Skeletal muscle tissue (tissue), 4 donors: ENCODE results near the gene NSMCE3. TPM values are rescaled to one million over a fixed set of nuclear protein-coding genes. Genes with fewer than 3 reads are reported as not detected.
A peak's percentile ranks its signal among the peaks of the same experiment; 100 is the strongest.

Source experiments
- H3K27ac ChIP-seq: one replicate; pipeline ENCODE4 v1.7.0; 2013; ENCODE audit warnings: mild to moderate bottlenecking, low read depth, low read length, inconsistent platforms
- H3K27me3 ChIP-seq, 3 donors: one replicate each; pipeline ENCODE4 v1.7.0; 2013; ENCODE audit warnings: low read length in 3 of 3; ENCODE audit not compliant: control insufficient read depth in 3 of 3, insufficient read depth in 3 of 3
- H3K36me3 ChIP-seq, 3 donors: one replicate each; pipeline ENCODE4 v1.7.0; 2013; ENCODE audit warnings: low read length in 3 of 3; ENCODE audit not compliant: control insufficient read depth in 3 of 3, insufficient read depth in 3 of 3
- H3K4me1 ChIP-seq, 3 donors: one replicate each; pipeline ENCODE4 v1.7.0; 2013; ENCODE audit warnings: low read length in 3 of 3, mild to moderate bottlenecking in 3 of 3; ENCODE audit not compliant: control insufficient read depth in 3 of 3, insufficient read depth in 3 of 3
- H3K4me3 ChIP-seq, 3 donors: one replicate each; pipeline ENCODE4 v1.7.0; 2013; ENCODE audit warnings: low read length in 3 of 3
- H3K9ac ChIP-seq, 3 donors: one replicate each; pipeline ENCODE4 v1.7.0; 2013; ENCODE audit warnings: low read length in 3 of 3, mild to moderate bottlenecking in 3 of 3, moderate library complexity in 2 of 3, low read depth in 1 of 3
- H3K9me3 ChIP-seq, 3 donors: one replicate each; pipeline ENCODE4 v1.7.0; 2013; ENCODE audit warnings: low read length in 3 of 3; ENCODE audit not compliant: control insufficient read depth in 3 of 3
- total RNA-seq: library from RNA; depleted of rRNA; stranded (reverse); fragments of >200 nt; gene quantifications from one replicate; pipeline ENCODE4 v1.2.3, GENCODE V29; 2014
- donor health status: Osteomylitis.

NSMCE3 gene
- total RNA-seq, 1 donor from 2014 or later, result 11.0 TPM

DNA sequence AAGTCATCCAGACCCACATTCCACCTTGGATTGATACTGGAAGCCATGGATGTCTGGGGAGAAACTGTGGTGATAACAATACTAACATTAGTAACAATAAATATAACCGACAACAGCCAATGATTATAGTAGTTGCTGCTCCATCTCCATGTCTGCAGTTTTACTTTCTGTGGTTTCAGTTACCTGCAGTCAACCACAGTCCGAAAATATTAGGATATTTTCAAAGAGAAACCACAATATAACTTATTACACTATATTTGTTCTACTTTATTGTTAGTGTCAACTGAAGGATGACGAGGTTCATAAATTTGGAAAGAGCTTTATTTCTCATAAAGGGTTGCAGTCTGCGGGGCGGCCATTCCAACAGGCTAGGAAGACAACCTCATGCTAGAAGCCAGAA is 2.6 kb upstream of the NSMCE3 start:
- H3K27me3 ChIP-seq, result no peaks in the 10 kb centered on the region

DNA sequence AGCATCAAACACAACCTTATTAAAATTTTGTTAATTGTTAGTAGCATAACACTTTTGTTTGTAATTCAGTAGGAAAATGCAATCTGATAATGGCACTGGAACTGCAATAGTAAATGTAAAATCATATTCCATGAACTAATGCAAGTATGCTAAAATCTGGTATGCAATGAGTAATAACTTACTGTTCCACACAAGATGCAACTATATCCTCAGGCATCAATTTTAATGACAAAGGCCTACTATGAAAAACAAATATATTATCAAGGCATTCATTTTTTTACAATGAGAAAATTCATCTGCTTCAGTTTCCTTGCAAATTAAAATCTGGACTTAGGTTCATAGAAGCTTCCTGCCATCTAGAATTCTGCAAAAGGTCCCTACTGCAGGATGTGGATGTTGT is 1.4 kb upstream of the NSMCE3 start:
- H3K4me3 ChIP-seq, result no peak overlapping the region
- H3K9me3 ChIP-seq, result no peaks in the 10 kb centered on the region
- H3K36me3 ChIP-seq, result no peaks in the 10 kb centered on the region
- no peaks in the 10 kb centered on the region for H3K27me3 ChIP-seq
- no peak overlapping the region for H3K9ac ChIP-seq
- no peak overlapping the region for H3K27ac ChIP-seq
- H3K4me1 ChIP-seq, result peaks cover 12 to 24% (median 15%) of the 10 kb centered on the region in 3 donors

More for the DNA sequence above, 2.6 kb upstream of the NSMCE3 start:
- Histone ChIP-seq H3K9ac (no peak overlapping the region), H3K4me3 (no peak overlapping the region), H3K9me3 (no peaks in the 10 kb centered on the region), H3K36me3 (no peaks in the 10 kb centered on the region), H3K27ac (no peak overlapping the region), H3K4me1 (peaks cover 6 to 15% (median 12%) of the 10 kb centered on the region in 3 donors)

DNA sequence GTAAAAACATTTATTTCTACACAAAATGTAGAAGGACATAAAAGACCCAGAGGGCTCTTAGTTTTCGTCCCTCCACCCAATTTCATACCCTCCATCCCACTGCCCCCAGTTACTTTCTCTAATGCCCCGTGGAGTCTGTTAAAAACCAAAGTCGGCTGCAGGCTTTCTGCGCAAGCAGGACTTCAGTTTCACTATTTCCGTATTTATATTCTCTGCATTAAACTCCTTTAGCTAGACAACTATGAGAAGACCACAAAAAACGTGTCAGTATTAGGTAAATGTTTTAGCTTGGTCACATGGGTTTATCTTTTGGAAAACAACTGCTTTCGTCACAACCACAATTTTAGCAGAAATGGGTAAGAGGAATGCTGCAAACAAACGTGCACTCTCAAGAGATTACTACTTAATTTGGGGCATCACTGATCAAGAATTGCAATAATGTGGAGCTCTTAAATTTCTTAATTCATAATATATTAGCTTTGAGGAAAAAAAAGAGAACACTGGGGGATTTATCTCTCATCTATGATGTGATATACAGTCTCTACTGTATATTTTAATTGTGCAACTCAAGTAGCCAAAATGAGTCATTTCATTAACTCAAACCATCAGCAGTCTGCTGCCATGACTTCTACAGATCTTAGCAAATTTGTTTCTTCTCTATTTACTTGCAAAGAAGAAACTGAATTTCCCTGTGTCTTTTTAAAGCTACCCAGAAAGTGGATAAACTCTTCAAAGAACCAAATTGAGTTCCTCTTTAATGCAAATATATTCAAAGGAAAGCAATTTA is 740 bp upstream of the NSMCE3 start:
- H3K36me3 ChIP-seq, result no peaks in the 10 kb centered on the region
- H3K27ac ChIP-seq, result peak overlapping the region; percentile 88
- H3K9ac ChIP-seq, result peak overlapping the region; percentile 24 to 89 (median 87)
- H3K9me3 ChIP-seq, result no peaks in the 10 kb centered on the region
- peaks cover 12 to 26% (median 15%) of the 10 kb centered on the region in 3 donors for H3K4me1 ChIP-seq
- H3K27me3 ChIP-seq, result no peaks in the 10 kb centered on the region
- peak overlapping the region; percentile 85 to 96 (median 89) for H3K4me3 ChIP-seq

DNA sequence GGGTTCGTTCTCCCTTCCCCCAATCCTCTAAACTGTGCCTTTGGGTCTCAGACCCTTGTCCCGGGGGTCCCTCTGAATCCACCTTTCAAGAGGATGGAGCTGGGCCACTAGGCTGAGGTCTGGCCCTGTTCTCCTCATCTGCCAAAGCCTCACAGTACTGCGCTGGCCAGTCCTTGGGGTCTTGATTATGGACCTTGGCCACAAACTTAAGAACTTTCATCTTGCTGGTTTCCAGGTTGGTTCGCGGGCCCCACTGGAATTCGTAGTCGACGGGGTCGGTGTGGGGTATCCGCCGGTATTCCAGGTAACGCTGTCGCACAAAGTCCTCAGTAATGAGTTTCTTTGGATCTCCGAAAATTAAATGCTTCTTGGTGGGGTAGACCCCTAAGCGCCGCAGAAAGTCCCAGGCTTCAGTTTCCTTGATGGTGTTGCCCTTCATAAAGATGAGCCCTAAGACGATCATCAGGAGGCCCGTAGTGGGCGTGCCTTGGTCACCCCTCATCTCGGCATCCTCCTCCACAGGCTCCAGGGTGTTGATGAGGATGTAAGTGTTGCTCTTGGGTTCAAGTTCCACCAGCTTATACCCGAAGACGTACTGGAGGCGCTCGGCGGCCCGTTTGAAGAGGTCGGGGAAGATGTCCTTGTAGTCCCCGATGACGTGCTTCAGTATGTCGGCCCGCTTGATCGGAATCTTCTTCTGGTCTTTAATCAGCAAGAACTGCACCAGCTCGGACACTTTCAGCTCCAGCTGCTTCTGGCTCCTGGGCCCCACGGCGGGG is 727 bp downstream of the NSMCE3 start:
- H3K27ac ChIP-seq, result peak overlapping the region; percentile 88
- peaks cover 12 to 26% (median 15%) of the 10 kb centered on the region in 3 donors for H3K4me1 ChIP-seq
- no peaks in the 10 kb centered on the region for H3K27me3 ChIP-seq
- peak overlapping the region; percentile 85 to 89 (median 87) for H3K9ac ChIP-seq
- peak overlapping the region; percentile 85 to 96 (median 89) for H3K4me3 ChIP-seq
- no peaks in the 10 kb centered on the region for H3K9me3 ChIP-seq
- no peaks in the 10 kb centered on the region for H3K36me3 ChIP-seq

DNA sequence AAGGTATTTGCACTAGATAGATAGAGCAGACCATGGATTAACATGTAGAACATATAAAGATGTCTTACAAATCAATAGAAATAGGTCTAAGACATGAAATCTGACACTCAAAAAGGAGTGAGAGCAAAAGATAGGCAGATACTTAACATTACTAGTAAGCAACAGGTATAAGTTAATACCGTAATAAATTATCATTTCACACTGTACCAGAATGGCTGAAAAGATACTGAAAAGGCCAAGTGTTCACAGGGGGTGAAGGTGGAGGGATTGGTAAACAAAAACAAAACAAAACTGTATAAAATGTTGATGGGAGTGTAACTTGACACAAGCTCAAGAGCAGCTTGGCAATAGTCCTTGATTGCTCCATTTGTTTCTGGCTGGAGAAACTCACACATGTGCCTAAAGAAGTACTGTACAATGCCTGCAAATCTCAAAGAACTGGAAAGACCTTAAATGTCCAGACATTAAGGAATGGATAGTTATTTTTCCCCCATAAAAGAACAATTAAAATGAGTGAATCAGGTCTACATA is 3.5 kb downstream of the NSMCE3 start:
- peaks cover 12 to 26% (median 15%) of the 10 kb centered on the region in 3 donors for H3K4me1 ChIP-seq
- H3K9ac ChIP-seq, result no peak overlapping the region
- no peaks in the 10 kb centered on the region for H3K36me3 ChIP-seq
- no peak overlapping the region for H3K27ac ChIP-seq
- no peak overlapping the region for H3K4me3 ChIP-seq
- H3K27me3 ChIP-seq, result no peaks in the 10 kb centered on the region
- H3K9me3 ChIP-seq, result no peaks in the 10 kb centered on the region

DNA sequence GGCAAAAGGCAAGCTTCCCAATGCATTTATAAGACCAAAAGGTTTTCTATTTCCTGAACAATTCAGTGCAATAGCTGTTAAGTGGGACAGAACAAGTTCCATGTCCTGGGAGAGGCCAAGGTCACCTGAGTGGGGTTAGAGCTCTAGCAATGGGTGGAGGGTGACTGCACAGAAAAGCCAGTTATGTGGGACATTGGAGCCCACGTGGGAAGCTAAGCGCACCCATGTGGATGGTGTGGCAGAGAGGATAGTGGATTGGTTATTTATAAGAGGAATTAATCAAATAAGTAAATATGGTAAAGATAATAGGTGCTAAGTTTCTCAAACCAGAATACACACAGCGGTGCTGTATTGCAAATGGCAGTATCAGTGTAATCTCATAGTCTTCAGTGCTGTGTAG is 6.3 kb downstream of the NSMCE3 start:
- no peaks in the 10 kb centered on the region for H3K9me3 ChIP-seq
- no peak overlapping the region for H3K4me3 ChIP-seq
- no peaks in the 10 kb centered on the region for H3K36me3 ChIP-seq
- no peak overlapping the region for H3K27ac ChIP-seq
- no peak overlapping the region for H3K9ac ChIP-seq
- no peaks in the 10 kb centered on the region for H3K27me3 ChIP-seq
- H3K4me1 ChIP-seq, result peaks cover 6 to 14% (median 11%) of the 10 kb centered on the region in 3 donors

DNA sequence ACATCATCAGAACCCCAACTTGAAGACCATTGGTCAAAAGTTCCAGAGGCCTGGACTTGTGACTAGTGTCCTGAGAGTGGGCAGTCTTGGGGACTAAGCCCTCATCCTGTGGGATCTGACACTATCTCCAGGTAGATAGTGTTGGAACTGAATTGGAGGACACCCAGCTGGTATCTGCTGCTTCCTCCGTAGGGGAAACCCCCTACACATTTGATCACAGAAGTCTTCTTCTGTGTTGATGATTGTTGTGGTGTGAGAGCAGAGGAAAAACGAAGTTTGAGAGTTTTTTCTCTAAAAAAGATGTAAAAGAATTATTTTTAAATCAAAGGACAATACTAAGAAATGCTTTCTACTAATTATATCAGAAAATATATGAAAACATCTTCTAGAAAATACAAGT is 6.9 kb downstream of the NSMCE3 start:
- Histone ChIP-seq H3K27ac (no peak overlapping the region), H3K27me3 (no peaks in the 10 kb centered on the region), H3K4me3 (no peak overlapping the region), H3K9ac (no peak overlapping the region), H3K36me3 (no peaks in the 10 kb centered on the region), H3K4me1 (peaks cover 6 to 14% (median 8%) of the 10 kb centered on the region in 3 donors), H3K9me3 (no peaks in the 10 kb centered on the region)

DNA sequence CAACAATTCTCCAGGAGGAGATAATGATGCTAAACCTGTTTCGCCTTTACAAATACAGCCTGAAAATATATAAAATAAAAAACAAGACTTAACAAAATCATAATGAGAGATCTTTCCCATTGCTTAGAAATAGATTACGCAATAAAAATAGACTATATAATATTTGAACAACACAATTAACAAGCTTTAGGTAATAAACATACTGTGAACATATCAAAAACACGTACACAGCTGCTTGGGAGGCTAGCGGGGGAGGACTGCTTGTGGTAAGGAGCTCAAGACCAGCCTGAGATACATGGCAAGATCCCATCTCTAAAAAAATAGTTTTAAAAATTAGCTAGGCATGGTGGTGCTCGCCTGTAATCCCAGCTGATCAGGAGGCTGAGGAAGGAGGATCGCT is 8.7 kb downstream of the NSMCE3 start:
- Histone ChIP-seq H3K27me3 (no peaks in the 10 kb centered on the region), H3K4me1 (peaks cover 0 to under 1% (median 0%) of the 10 kb centered on the region in 3 donors), H3K27ac (no peak overlapping the region), H3K9me3 (no peaks in the 10 kb centered on the region), H3K4me3 (no peak overlapping the region), H3K36me3 (no peaks in the 10 kb centered on the region), H3K9ac (no peak overlapping the region)

DNA sequence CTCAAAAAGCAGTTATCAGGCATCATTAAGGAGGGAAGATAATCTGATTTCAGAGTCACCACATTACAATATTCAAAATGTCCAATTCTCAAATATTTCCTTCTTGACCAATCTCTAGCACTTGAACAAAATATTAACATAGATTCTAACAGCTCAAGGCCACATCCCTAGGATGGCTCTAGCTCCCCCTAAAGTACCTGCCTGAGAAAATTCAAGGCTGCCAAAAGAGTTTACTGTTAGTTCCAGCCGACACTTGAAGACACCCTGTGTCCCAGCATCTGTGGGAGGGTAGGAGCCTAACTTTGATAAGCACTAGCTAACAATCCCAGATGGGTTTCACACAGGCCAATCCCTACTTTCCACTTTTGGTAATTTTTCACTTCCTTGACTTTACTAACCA is 10.4 kb downstream of the NSMCE3 start:
- no peaks in the 10 kb centered on the region for H3K36me3 ChIP-seq
- H3K4me1 ChIP-seq, result no peaks in the 10 kb centered on the region
- H3K27me3 ChIP-seq, result no peaks in the 10 kb centered on the region
- H3K9me3 ChIP-seq, result no peaks in the 10 kb centered on the region
- H3K4me3 ChIP-seq, result no peak overlapping the region
- no peak overlapping the region for H3K27ac ChIP-seq
- no peak overlapping the region for H3K9ac ChIP-seq

DNA sequence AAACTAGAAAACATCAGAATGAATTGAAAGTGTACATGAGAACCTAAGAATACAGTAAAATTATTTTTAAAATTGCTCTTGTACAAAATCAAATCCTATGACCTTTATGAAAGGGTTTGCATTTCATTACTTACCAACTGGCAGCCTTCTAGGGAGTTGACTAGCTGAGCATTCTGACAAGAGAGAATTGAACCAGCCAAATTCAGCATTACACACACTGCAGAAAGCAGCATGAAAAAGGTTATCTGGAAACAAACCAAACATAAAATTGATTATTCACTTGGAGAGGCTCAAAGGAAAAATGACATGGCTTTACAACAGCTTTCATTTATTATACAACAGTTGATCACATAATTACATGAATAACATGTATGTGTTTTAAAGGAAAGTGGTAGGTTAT is 17.4 kb downstream of the NSMCE3 start:
- H3K36me3 ChIP-seq, result no peaks in the 10 kb centered on the region
- no peak overlapping the region for H3K9ac ChIP-seq
- no peak overlapping the region for H3K4me3 ChIP-seq
- peaks cover 0 to 2% (median 0%) of the 10 kb centered on the region in 3 donors for H3K9me3 ChIP-seq
- no peak overlapping the region for H3K27ac ChIP-seq
- no peaks in the 10 kb centered on the region for H3K27me3 ChIP-seq
- H3K4me1 ChIP-seq, result no peaks in the 10 kb centered on the region
